Fibroblast of the aortic adventitia (primary cell): Measurements from ENCODE around the gene GATAD2B. TPM values are rescaled to one million over a fixed set of nuclear protein-coding genes. Genes with fewer than 3 reads are reported as not detected.

Source experiments
- DNase-seq: peaks from one replicate; pipeline ENCODE4 v3.0.0-alpha.2; 2010; ENCODE audit warnings: low read depth
- H3K4me3 ChIP-seq: 2 replicates; pipeline ENCODE4 v1.5.1; 2011; ENCODE audit warnings: low read depth, mild to moderate bottlenecking, control low read depth, low read length, moderate library complexity
- CTCF ChIP-seq: IDR thresholded peaks from 2 replicates; pipeline ENCODE4 v1.5.1; 2011; ENCODE audit warnings: mild to moderate bottlenecking, low read length, control low read depth, inconsistent platforms; ENCODE audit not compliant: insufficient read depth
- total RNA-seq: library from RNA; depleted of rRNA; stranded (reverse); fragments of >200 nt; gene quantifications from 2 replicates; pipeline ENCODE4 v1.2.3, GENCODE V29; 2012; ENCODE audit warnings: low replicate concordance

Gene GATAD2B
- total RNA-seq, 1 donor = 11.3 TPM

- H3K4me3 ChIP-seq = no peak overlapping the region
- no peak for DNase-seq
- no peak for TF ChIP-seq CTCF
Observed at GRCh38 chr1:153929981-153930948, 7.5 kb upstream of the GATAD2B start.

GRCh38 chr1:153929426-153929825 is 6.7 kb upstream of the GATAD2B start:
- no peak overlapping the region for H3K4me3 ChIP-seq
- DNase-seq = no peak
- no peak for TF ChIP-seq CTCF

- no peak for TF ChIP-seq CTCF
- H3K4me3 ChIP-seq = no peak overlapping the region
- DNase-seq = no peak
Observed at GRCh38 chr1:153928791-153929341, 6.1 kb upstream of the GATAD2B start.

- DNase-seq = no peak
- TF ChIP-seq CTCF = no peak
- no peak overlapping the region for H3K4me3 ChIP-seq
Observed at GRCh38 chr1:153928245-153928644, 5.5 kb upstream of the GATAD2B start.

- DNase-seq = no peak
- H3K4me3 ChIP-seq = no peak overlapping the region
- no peak for TF ChIP-seq CTCF
Observed at GRCh38 chr1:153926405-153926804, 3.6 kb upstream of the GATAD2B start.

- DNase-seq = no peak
- TF ChIP-seq CTCF = peak; percentile 10
- H3K4me3 ChIP-seq = peak overlapping the region; percentile 91
Observed at GRCh38 chr1:153922076-153922971, 448 bp downstream of the GATAD2B start.
